C4-2B (cell line): ENCODE data around the gene ACSF3.

Experiments
- H3K27ac ChIP-seq: fragments of 450-650 bp; 2 replicates; pipeline ENCODE4 v1.5.1; 2017
- CTCF ChIP-seq: fragments of 450-650 bp; conservative IDR thresholded peaks from 2 replicates; pipeline ENCODE4 v1.5.1; 2017; ENCODE audit warnings: mild to moderate bottlenecking
- ZFX ChIP-seq: fragments of 450-650 bp; IDR thresholded peaks from 2 replicates; pipeline ENCODE4 v1.6.1; 2017

The ACSF3 gene

GRCh38 chr16:89056592-89056991, 37.1 kb upstream of the ACSF3 start:
- TF ChIP-seq CTCF = no peak
- TF ChIP-seq ZFX = no peak
- no peak overlapping the region for H3K27ac ChIP-seq

GRCh38 chr16:89057738-89058137, 35.9 kb upstream of the ACSF3 start:
- TF ChIP-seq CTCF (no peak), ZFX (no peak)
- H3K27ac ChIP-seq = no peak overlapping the region

- TF ChIP-seq ZFX = no peak
- TF ChIP-seq CTCF = no peak
- no peak overlapping the region for H3K27ac ChIP-seq
Measured at GRCh38 chr16:89058812-89059211, 34.8 kb upstream of the ACSF3 start.

GRCh38 chr16:89060207-89060794, 33.4 kb upstream of the ACSF3 start:
- no peak overlapping the region for H3K27ac ChIP-seq
- TF ChIP-seq CTCF (no peak), ZFX (no peak)

GRCh38 chr16:89061086-89061485, 32.6 kb upstream of the ACSF3 start:
- no peak for TF ChIP-seq CTCF
- no peak for TF ChIP-seq ZFX

GRCh38 chr16:89061590-89062380, 31.9 kb upstream of the ACSF3 start:
- TF ChIP-seq ZFX (no peak), CTCF (no peak)
- H3K27ac ChIP-seq = no peak overlapping the region

More at GRCh38 chr16:89061086-89061485, 32.6 kb upstream of the ACSF3 start:
- no peak overlapping the region for H3K27ac ChIP-seq
